HepG2 (cell line): ENCODE results near the gene GATA1. TPM values are rescaled to one million over a fixed set of nuclear protein-coding genes. Genes with fewer than 3 reads are reported as not detected.

Experiments
- SRF ChIP-seq: IDR thresholded peaks from 2 replicates; pipeline ENCODE4 v1.6.1; 2011; ENCODE audit warnings: mild to moderate bottlenecking, low read depth, low read length, moderate library complexity
- TEAD3 ChIP-seq: optimal IDR thresholded peaks from 2 replicates; pipeline ENCODE3; 2016; ENCODE audit warnings: borderline replicate concordance
- ZNF143 ChIP-seq: sonication (generic); formaldehyde crosslinking; IDR thresholded peaks from 2 replicates; pipeline ENCODE4 v1.4.0; 2020; ENCODE audit warnings: missing genetic modification reagents
- ZNF275 ChIP-seq: sonication (generic); formaldehyde crosslinking; IDR thresholded peaks from 2 replicates; pipeline ENCODE4 v1.8.0; 2022; ENCODE audit warnings: missing genetic modification reagents, mild to moderate bottlenecking, inconsistent platforms, borderline replicate concordance
- ZNF280B ChIP-seq: sonication (generic); formaldehyde crosslinking; IDR thresholded peaks from 2 replicates; pipeline ENCODE4 v1.5.0; 2020; ENCODE audit warnings: missing genetic modification reagents, mild to moderate bottlenecking, borderline replicate concordance
- ZNF30 ChIP-seq: sonication (generic); formaldehyde crosslinking; IDR thresholded peaks from 2 replicates; pipeline ENCODE4 v1.5.0; 2020; ENCODE audit warnings: mild to moderate bottlenecking, missing genetic modification reagents
- polyA plus RNA-seq, 8 experiments: library from polyadenylated mRNA; depleted of rRNA in 3 of 8; stranded (reverse) in 7 of 8; unstranded in 1 of 8; fragments of >200 nt; fragmentation: Illumina TruSeq in 4 of 8; extraction: Trizol in 4 of 8; gene quantifications; 2 replicates each; pipeline versions ENCODE4 v1.2.1 to v1.2.3, GENCODE V29; 2011 to 2016; ENCODE audit warnings: low read depth in 4 of 8, missing spikeins in 1 of 8, mixed read lengths in 1 of 8; ENCODE audit not compliant: insufficient read depth in 1 of 8
- total RNA-seq, 5 experiments: library from RNA; depleted of rRNA; stranded (reverse); fragments of >200 nt; fragmentation: Illumina TruSeq; extraction: Trizol; gene quantifications; 2 replicates each; pipeline ENCODE4 v1.2.3, GENCODE V29; 2016; ENCODE audit warnings: low read depth in 1 of 5
- TF ChIP-seq, protein P1 (sequence below): IDR thresholded peaks from 2 replicates; pipeline ENCODE4 v1.6.1; 2016; ENCODE audit warnings: low read depth, borderline replicate concordance
- TF ChIP-seq, protein P2 (sequence below): IDR thresholded peaks from 2 replicates; pipeline ENCODE4 v1.6.1; 2016; ENCODE audit warnings: mild to moderate bottlenecking, missing biosample characterization, missing genetic modification reagents
- TF ChIP-seq, protein P3 (sequence below): sonication (generic); formaldehyde crosslinking; IDR thresholded peaks from 2 replicates; pipeline ENCODE4 v1.8.1; 2023; ENCODE audit warnings: mild to moderate bottlenecking, missing genetic modification reagents, borderline replicate concordance

GATA1 gene
- total and polyA plus RNA-seq, 2 of the 13 experiments (the other 11 are each of a cell fraction or from before 2014, with no cell fraction given): 0.13 TPM; not detected in 1

- TF ChIP-seq ZNF30 (no peak), ZNF280B (CRISPR knock-in tag) (no peak), ZNF143 (CRISPR knock-in tag) (no peak), TEAD3 (CRISPR knock-in tag) (no peak), SRF (no peak), ZNF275 (CRISPR knock-in tag) (0 out of 2 replicates have a peak, but pooled peaks have one; percentile 30)
- TF ChIP-seq, protein P1, sequence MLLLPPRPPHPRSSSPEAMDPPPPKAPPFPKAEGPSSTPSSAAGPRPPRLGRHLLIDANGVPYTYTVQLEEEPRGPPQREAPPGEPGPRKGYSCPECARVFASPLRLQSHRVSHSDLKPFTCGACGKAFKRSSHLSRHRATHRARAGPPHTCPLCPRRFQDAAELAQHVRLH (CRISPR knock-in tag): no peak
- TF ChIP-seq, protein P2, sequence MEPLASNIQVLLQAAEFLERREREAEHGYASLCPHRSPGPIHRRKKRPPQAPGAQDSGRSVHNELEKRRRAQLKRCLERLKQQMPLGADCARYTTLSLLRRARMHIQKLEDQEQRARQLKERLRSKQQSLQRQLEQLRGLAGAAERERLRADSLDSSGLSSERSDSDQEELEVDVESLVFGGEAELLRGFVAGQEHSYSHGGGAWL (CRISPR knock-in tag): no peak
- TF ChIP-seq, protein P3, sequence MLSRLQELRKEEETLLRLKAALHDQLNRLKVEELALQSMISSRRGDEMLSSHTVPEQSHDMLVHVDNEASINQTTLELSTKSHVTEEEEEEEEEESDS (CRISPR knock-in tag): no peak
Observed at GRCh38 chrX:48800574-48801279, 14.3 kb downstream of the GATA1 start (continued).
